ENCODE results near the gene CSTF1.
"Not testable (repeated sequence)": the region's sequence is repeated elsewhere in the genome, so short reads cannot be mapped to it uniquely, and the experiment has no call there.

The CSTF1 gene

DNA sequence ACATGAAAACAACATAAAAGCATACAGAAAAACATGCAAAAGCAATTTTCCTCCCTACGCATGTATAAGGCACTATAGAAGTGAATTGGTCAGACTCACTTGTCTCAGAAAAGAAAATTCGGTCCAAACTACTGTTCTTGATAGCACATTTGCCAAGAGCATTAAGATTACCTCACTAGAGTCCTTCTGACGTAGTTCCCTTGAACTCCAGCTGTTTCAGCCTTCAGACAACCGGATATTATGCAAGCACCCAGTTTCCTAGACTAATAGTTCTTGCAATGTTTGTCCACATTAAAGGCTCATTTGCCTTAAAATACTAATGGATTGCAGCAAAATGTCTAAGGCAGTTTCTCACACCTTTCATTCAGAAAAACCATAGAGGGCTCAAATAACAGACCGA is 17.1 kb downstream of the CSTF1 start:
- peak; percentile 87 for DNase-seq (ENCODE audit: low read depth)

DNA sequence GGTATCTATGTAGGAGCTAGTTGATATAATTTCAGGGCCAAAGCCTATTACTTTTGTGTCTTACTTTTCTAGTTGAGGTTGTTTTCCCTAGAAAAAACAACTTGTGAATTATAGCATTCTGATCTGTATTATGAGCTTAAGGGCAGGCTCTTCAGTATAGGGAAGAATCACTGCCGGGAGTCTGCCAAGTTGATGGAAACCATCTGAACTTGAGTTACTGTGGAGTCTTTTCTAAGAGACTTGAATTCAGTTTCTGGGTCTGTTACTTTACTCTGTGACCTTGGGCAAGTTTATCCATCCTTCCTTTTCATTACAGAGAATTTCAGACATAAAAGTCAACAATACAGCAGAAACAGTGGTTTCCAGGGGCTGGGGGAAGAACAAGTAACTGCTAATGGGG is 17.5 kb downstream of the CSTF1 start:
- DNase-seq (ENCODE audit: low read depth): no peak

DNA sequence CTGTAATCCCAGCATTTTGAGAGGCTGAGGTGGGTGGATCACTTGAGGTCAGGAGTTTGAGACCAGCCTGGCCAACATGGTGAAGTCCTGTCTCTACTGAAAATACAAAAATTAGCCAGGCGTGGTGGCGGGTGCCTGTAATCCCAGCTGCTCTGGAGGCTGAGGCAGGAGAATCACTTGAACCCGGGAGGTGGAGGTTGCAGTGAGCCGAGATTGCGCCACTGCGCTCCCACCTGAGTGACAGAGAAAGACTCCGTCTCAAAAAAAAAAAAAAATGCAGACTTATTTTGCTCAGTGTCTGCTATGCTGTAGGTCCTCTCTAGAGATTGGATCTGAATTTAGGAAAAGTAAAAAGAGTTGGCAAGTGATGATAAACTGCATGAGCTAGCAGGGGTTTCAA is 18.8 kb downstream of the CSTF1 start:
- DNase-seq (ENCODE audit: low read depth): not testable (repeated sequence)

DNA sequence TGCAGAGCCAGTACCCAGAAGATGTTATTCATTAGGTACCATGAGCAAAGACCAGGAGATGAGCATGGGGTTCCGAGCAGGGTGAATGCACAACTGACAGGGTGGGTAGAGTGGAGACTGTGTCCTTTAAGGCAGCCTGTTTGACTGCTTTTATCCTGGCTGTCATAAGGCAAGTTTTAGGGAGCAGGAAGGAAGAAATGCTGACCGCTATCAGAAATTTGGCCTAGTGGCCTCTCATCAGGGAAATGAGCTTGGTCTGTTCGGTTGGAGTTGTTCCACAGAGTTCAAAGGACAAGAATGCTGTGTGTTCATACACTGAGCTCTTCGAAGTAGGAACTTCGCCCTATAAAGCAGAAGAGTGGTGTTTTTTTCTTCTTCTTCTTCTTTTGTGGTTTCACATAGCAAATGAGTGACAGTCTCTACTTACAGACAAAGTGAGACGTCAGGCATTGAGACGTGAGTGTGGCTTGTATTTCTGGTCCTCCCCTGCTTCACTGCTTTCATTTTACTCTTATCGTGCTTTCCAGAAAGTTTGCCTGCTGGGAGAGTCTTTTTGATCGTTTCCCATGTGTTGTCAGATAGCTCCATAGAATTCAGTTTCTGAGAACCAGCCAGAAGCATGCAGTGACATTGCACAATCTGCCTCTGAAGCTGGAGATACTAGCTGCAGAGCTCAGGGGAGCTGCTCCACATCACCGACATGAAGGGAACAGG is 19.5 kb downstream of the CSTF1 start, which contains the start of gene CASS4:
TSS of gene CASS4 (plus strand) at position 502 of the 714 bp plus-strand sequence. CDS start at position 701, 199 bp downstream.
- peak; percentile 87 for DNase-seq (ENCODE audit: low read depth)

DNA sequence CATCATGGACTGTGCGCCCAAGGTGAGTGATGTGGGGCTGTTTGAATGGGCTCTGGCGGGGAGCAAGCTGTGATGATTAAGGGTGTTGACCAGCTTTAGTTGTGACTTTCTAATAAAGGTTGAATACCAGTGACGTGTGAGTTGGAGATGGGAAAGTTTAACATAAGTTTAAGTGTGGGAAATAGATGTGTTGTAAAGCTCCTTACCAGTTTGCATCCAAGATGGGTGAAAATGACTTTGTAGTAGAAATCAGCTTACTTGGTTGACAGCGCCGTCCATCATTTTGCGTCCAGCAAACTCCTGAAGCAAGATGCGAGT is 20.0 kb downstream of the CSTF1 start:
- no peak for DNase-seq (ENCODE audit: low read depth)

DNA sequence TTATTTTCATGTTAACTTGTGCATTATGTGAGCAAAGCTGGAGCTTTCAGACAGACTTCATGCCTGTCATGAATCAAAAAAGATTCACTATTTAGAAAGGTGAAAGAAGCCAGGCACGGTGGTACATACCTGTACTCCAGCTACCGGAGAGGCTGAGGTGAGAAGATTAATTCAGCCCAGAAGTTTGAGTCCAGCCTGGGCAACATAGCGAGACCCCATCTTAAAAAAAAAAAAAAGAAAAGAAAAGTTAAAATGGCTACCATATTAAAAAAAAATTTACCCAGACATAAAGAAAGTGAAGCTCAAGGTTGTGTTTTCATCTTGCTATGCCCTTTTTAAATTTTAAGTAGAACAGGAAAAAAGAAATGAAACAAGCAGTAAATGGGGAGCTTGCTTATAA is 20.5 kb downstream of the CSTF1 start:
- DNase-seq (ENCODE audit: low read depth): no peak

DNA sequence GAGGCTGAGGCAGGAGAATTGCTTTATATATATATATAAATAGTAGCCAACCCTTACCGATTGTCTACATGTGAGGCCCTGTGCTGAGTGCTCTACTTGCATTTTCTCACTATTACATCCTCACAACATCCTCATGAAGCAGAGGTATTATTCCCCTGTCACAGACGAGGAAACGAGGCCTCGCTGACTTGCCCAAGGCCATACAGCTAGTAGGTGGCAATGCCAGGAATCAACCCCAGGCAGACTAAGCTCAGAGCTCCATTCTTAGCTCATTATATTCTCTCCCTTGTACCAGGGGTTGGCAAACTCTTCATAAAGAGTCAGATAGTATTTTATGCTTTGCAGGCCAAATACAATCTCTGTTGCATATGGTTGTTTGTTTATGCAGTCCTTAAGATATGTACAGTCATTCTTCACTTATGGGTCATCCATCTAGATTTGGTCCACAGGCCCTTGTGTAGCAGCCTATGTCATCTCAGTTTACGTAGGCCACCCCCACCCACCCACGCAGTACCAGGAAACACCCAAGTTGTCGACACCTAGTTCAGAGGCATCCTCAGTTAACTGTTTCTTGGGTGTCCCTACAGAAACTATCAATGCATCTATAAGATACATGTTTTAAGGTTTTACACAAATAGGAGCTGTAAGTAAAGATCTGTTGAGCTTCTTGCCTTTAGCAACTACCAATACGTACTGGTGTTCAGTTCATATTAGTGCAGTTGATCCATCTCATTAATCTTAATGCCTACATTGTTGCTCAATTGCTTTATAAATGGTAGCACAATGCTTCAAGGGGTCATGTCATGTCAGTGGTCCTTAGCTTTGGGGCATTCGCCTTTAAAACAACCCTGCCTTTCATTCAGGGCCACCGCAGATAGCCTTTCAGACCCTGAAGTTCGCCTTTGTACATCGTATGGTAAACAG is 22.7 kb downstream of the CSTF1 start:
- peak; percentile 97 for DNase-seq (ENCODE audit: low read depth)

DNA sequence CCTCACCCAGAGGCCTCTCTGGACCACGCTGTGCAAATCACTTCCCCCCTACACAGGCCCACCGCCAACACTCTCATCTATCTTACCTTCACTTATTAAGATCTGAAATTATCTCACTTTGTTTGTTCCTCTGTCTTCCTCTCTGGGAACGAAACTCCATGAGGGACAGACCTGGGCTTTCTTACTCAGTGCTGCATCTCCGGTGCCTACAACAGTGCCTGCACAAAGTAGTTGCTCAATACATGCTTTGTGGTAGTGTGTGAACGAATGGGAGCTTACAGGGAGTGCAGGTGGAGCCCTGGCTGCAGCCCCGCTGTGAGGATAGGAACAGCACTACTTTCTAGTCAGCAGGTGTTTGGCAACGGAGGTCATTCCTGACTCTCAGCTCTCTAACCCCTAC is 25.0 kb downstream of the CSTF1 start:
- DNase-seq (ENCODE audit: low read depth): no peak

DNA sequence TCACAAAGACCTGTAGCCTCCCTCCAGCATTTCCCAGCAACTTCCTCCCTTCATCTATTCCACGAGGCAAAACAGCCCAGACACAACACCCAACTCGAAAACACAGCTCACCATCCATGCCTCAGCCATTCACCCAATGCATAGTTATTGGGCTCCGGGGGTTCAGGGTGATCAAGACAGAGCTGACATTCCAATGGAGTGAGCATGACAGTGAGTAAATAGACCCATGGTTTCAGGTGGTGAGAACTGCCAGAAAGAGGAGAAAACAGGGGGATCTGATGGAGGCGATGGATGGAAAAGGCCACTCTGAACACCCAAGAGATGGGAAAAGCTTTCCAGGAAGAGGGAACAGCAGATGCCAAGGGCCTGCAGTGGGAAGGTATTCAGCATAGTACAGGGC is 25.5 kb downstream of the CSTF1 start:
- DNase-seq (ENCODE audit: low read depth): peak; percentile 71

DNA sequence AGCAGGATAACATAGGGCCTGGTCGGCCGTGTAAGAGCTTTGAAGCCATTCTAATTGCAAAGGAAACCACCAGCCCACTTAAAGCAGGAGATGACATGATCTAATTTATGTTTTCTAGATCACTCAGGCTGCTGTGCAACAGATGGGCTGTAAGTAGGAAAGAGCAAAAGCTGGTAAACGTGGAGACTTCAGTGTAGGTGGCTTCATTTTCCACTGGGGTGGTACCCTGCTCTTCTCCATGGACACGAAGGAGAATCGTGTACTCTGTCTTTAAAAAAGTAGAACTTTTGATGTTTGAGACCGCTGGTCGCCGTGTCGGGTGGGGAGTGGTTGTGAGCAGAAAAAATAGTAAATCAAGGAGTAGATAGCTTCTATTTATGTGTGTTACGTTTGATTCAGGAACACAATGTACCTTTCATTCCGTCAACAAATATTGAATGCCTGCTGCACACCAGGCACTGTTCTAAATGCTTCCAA is 26.0 kb downstream of the CSTF1 start:
- no peak for DNase-seq (ENCODE audit: low read depth)

DNA sequence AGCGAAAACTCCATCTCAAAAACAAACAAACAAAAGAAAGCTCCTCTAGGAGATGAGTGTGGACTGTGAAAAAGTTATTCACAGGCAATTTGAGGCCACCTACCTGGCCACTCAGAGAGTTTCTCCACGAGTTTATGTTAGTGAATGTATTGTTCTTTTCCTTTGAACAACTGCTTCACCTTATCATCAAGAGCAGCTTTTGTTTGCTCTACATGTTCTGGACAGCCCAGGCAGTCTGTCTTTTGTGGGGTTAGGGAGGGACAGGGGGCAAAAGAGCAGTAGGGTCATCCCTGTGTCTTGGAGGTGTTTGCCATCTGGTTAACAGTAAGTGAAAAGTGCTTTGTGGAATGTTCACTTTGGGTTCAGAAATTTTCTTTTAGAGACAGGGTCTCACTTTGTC is 27.6 kb downstream of the CSTF1 start:
- no peak for DNase-seq (ENCODE audit: low read depth)

DNA sequence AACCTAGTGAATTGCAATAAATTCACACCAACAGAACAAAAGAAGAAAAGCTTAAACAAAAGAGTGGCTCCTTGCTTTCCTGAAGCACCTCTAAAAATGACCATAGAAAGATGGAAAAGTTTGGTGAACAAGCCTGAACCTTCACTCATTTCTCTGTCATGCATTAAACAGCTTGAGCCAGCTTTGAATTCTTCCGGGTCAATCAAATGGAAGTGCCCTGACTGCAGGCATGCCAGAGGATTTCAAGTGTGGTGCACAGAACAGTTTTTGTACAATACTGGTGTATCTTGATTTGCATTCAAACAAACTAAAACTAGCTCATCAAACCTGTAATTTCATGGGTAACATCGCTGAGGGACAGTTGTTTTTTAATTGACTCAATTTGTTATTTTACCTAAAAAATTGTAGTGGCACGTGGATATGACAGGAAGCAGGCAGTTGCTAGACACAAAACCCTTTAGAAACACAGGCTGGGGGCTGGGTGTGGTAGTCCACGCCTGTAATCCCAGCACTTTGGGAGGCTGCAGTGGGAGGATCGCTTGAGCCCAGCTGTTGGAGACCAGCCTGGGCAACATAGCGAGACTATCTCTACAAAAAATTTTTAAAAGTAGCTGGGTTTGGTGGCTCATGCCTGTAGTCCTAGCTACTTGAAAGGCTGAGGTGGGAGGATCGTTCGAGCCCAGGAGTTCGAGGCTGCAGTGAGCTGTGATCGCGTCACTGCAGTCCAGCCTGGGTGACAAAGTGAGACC is 28.7 kb downstream of the CSTF1 start:
- no peak for DNase-seq (ENCODE audit: low read depth)

DNA sequence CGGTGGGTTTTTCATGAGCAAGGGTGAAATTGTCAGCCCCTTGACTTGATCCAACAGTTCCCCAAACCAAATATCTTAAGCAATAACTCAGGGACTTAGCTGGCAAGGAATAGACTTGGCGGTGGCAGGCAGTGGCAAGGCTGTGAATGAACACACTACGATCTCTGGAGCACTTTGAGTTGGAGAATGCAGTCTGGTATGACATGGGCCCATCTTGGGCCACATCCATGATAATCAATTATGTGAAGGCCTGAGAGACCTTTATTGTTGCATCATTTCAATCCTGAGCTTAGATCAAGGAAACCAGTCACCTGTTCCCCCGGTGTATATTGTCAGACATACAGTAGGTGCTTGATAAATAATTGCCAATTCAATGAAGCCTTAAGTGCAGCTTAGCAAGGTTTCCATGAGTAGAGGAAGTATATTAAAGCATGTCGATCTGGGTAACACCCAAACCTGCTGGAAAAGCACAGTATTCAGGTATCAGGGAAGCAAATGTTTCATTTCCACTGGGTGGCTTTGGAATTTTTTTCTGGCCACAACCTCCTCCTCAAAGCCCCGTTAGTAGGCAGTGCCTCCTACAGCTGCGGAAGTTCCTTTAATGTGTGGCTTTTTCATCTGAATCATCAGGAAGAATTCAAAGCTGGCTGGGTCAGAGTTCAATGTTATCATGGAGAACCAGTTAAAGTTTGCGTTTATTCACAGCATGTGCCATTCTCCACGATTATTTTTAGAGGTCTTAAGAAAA is 29.8 kb downstream of the CSTF1 start:
- peak; percentile 81 for DNase-seq (ENCODE audit: low read depth)

DNA sequence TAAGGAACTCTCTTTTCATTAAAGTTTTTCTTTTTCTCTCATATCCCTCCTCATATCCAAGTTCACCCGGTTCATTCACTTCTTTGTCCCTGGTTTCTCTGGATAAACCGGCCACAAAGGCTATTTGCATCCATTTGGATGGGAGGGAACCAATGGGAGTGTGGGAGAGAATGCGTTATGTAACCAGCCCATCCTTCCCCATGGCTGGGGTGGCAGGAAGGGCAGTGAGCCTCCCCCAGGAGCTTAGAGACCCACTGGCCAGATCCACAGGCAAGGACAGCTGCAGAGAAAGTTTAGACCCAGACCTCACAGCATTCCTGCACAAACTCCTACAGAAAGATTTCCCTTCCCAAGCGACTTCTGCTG is 30.4 kb downstream of the CSTF1 start:
- DNase-seq (ENCODE audit: low read depth): no peak

DNA sequence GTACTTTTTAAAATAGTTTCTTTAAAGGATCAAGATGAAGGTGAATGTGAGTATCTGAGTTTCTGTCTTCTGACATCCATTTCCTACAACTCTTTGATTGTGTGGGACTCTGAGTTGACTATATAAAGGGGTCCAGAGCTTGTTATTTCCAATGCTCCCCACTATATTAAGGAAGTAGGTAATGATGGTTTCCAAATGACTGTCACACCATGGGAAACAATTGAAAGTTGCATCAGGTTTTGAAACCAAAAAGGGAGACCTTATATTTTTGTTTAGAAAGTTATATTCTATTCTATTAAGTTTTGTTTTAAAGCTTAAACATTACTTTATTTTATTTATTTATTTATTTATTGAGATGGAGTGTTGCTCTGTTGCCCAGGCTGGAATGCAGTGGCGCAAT is 30.8 kb downstream of the CSTF1 start:
- DNase-seq (ENCODE audit: low read depth): no peak

DNA sequence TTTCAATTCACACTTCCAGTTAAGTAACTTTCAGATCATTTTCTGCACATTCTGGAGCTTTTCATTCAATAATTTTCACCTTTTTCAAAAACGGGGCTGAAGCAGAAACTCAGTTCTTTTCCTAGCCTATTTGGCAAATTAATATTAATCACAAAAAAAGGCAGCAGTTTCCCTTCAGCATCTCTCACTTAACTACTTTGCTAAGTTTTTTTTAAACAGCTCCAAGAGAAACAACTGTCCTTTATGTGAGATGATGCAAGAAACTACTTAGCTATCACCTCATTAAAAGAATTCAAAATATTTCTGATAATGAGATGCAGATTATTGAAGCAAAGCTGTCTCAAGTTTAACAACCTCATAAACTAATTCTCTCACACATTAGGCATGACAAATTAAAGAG is 31.4 kb downstream of the CSTF1 start:
- DNase-seq (ENCODE audit: low read depth): no peak

DNA sequence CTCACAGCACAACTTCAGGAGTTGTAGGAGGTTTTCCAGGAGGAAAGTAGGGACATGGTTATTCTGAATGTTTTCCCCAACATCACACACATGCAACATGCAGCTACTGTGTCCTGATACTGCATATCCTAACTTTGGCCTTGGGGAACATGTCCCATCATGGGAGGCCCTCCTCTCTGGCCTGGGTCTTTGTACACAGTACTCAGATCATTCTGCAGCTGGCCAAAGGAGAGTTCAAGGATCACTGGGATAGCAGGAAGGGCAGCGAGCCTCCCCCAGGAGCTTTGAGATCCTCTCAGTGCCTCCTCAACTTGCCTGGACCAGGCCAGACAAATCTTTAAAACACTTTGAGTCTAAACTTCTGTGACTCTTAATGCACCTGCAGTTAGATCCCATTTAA is 32.5 kb downstream of the CSTF1 start:
- no peak for DNase-seq (ENCODE audit: low read depth)

DNA sequence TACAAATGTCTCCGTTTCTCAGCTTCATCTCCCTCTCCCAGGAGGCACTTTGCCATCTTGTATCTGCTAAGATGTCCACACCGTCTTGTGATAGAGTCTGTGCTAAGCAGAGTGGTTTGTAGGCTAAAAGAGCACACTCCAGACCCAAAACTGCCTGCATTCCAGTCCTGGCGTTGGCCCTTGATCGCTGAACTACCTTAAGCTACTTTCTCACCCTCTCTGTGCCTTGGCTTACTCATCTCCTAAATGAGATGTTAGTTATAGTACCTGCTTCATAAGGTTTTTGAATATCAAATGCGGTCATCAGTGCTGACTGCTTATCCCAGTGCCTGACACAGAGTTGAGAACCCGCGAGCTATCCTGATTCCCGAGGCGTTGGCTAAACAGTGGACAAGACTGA is 33.6 kb downstream of the CSTF1 start:
- DNase-seq (ENCODE audit: low read depth): no peak

DNA sequence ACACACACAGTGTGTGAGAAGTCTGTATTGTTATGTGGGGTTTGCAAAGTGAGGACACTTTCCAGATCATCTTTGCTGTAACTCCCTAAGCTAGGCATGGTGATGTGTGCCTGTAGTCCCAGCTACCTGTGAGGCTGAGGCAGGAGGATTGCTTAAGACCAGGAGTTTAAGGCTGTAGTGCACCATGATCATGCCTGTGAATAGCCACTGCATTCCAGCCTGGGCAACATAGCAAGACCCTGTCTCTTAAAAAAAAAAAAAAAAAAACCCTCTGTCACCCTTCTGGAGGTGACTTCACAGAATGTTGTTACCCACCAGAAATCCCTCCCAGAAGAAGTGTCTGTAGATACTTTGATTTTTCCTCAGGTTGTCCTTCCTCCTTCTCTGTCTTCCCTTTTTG is 34.5 kb downstream of the CSTF1 start:
- no peak for DNase-seq (ENCODE audit: low read depth)

DNA sequence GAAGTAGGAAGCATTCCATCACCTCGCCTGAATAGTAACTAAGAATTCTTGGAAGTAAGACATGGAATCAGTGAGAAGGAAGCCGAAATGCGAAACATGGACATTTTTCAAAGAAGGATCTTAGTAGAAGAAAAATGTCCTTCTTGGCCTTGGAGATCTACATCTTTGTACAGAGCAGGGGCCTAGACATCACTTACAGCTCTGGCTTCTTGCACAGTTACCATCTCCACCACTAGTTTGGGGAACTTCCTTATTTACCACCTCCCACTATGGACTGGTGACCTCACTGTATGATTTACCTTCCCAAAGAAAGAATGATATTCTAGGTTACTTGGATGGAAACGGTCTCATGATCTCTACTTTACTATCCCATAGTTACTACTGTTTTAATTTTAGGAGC is 35.4 kb downstream of the CSTF1 start:
- DNase-seq (ENCODE audit: low read depth): no peak

DNA sequence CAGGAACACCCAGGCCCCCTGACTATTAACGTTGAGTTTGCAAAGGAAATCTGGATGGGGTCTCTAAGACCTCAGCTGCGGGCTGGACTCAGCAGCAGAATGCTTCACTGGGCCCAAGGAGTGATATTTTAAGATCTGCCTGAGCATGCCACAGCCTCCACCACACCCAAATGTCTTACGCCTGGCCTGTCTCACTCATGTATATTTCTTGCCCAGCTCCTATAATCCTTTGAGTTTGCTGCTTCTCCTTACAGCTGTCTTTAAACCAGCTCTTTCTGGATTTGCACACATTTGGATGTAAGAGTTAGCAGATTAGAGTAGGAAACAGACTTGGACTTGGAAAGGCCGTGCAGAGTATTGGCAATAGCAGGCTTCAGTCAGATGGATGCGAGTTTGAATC is 36.0 kb downstream of the CSTF1 start:
- no peak for DNase-seq (ENCODE audit: low read depth)

DNA sequence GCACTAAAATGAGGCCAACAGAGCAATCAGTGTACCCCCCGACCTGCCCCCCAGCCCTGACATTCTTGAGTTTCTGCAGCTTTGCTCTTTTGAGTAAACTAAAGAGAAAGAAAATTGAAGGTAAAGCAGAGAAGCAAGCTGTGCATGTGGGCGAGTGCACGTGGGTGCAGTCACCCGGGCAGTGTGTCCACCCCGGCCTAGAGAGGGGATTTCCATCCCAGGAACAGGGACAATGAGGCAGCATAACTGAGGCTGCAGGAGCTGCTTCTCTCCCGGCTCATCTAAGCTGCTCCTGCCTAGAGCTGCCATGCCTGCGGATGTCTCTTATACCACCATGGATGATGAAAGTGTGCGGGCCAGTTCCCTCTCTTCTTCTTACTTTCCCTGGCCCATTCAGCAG is 36.4 kb downstream of the CSTF1 start:
- no peak for DNase-seq (ENCODE audit: low read depth)
